ENCODE data around the gene ARID1B. TPM values are rescaled to one million over a fixed set of nuclear protein-coding genes. Genes with fewer than 3 reads are reported as not detected.

Gene ARID1B
- total RNA-seq, 1 donor from 2014 or later = 108 TPM

- no peak for DNase-seq
Observed at GRCh38 chr6:156773935-156774852, 3.0 kb upstream of the ARID1B start.

- DNase-seq = no peak
Observed at GRCh38 chr6:156774863-156775405, 2.2 kb upstream of the ARID1B start.

- no peak for DNase-seq
Observed at GRCh38 chr6:156775717-156776116, 1.5 kb upstream of the ARID1B start.

- peak; percentile 70 for DNase-seq
Observed at GRCh38 chr6:156776470-156776839, 723 bp upstream of the ARID1B start.

- DNase-seq = no peak
Observed at GRCh38 chr6:156777577-156778453, 637 bp downstream of the ARID1B start.

- DNase-seq = no peak
Observed at GRCh38 chr6:156778454-156779205, 1.5 kb downstream of the ARID1B start.

GRCh38 chr6:156779206-156780094 is 2.3 kb downstream of the ARID1B start:
- DNase-seq = no peak

GRCh38 chr6:156780102-156780641 is 3.0 kb downstream of the ARID1B start:
- peak; percentile 76 for DNase-seq

- DNase-seq = no peak
Observed at GRCh38 chr6:156780962-156781853, 4.0 kb downstream of the ARID1B start.

GRCh38 chr6:156781861-156782631 is 4.9 kb downstream of the ARID1B start:
- DNase-seq = no peak

- DNase-seq = no peak
Observed at GRCh38 chr6:156782691-156783320, 5.6 kb downstream of the ARID1B start.

- DNase-seq = no peak
Observed at GRCh38 chr6:156783958-156784357, 6.8 kb downstream of the ARID1B start.

- no peak for DNase-seq
Observed at GRCh38 chr6:156786652-156787051, 9.5 kb downstream of the ARID1B start.

GRCh38 chr6:156787569-156788492 is 10.7 kb downstream of the ARID1B start:
- no peak for DNase-seq

- DNase-seq = no peak
Observed at GRCh38 chr6:156789081-156789943, 12.1 kb downstream of the ARID1B start.

GRCh38 chr6:156790711-156791319 is 13.6 kb downstream of the ARID1B start:
- DNase-seq = no peak
